GM19324 (cell line): ENCODE measurements around the gene KIAA0930.

Source experiments
- ATAC-seq: cut with Tn5 transposase; IDR thresholded peaks from one replicate; pipeline ENCODE4 v1.9.1; 2021; ENCODE audit warnings: mild to moderate bottlenecking, moderate library complexity; ENCODE audit not compliant: unreplicated experiment, low FRiP score

KIAA0930 gene

GRCh38 chr22:45185718-45186514 lies 54.8 kb downstream of the KIAA0930 start:
- no peak for ATAC-seq

GRCh38 chr22:45183974-45184373 lies 56.7 kb downstream of the KIAA0930 start:
- no peak for ATAC-seq

GRCh38 chr22:45181766-45182165 lies 58.9 kb downstream of the KIAA0930 start:
- ATAC-seq: no peak

DNA sequence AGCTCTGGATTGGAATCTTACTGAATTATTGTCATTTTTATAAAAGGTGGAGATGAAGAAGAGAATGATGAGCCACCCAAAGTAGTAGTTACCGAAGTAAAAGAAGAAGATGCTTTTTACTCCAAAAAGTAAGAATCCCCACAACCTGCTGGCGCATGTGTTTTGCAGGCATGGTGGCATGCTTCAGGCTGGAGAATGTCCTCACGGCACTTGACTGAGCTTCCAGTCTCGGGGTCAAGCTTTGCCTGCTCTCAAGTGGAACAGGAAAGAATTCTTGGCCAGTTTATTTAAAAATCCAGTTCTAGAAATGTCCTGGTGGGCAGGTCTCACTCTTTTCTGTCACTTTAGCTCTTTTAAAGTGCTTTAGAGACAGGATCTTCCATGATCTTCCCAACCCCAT lies 59.5 kb downstream of the KIAA0930 start:
- no peak for ATAC-seq

DNA sequence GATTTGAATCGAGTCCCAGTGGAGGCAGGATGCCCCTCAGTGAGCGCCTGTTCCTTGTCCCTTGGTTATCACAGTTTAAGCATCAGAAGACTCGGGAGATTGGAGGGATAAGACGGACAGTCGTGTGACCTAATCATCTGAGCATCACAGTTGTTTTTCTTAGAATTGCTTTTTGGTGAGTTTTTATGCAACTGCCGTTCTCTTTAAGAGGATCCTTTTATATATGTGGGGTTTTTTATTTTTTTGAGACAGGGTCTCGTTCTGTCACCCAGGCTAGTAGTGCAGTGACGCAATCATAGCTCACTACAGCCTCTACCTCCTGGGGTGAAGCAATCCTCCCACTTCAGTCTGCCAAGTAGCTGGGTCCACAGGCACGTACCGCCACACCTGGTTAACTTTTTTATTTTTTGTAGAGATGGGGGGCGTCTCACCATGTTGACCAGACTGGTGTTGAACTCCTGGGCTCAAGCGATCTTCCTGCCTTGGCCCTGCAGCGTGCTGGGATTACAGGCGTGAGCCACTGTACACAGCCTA lies 60.5 kb downstream of the KIAA0930 start:
- no peak for ATAC-seq

GRCh38 chr22:45179276-45180049 lies 61.2 kb downstream of the KIAA0930 start:
- ATAC-seq: no peak

DNA sequence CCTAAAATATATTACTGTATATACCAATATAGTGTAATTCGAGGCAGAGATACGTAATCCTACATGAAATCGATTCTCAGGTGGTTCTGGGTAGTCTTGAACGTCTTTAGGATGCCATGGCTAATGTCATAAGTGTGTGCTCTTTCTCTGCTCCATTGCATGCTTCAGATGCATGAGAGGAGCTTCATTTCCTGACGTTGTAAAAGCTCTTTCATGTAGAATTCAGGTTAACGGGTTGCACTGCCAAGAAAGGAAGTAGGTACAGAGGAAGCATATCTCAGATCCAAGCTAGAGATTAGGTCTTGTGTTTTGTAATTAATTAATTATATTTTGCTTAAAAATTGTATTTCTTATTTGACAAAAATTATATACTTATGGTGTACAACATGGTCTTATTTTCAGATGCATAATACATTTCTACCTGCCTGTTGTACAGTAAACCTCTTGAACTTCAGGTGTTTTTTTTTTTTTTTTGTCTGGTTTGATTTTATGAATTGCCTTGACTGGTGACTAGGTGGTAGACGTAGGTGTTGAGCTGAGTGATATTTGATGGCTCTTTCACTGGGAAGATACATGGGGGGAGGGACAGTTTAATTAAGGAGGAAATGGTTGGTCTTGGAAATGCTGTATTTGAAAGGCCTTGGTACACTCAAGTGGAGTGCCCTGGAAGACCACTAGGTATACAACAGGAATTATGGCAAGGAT lies 67.7 kb downstream of the KIAA0930 start:
- no peak for ATAC-seq

DNA sequence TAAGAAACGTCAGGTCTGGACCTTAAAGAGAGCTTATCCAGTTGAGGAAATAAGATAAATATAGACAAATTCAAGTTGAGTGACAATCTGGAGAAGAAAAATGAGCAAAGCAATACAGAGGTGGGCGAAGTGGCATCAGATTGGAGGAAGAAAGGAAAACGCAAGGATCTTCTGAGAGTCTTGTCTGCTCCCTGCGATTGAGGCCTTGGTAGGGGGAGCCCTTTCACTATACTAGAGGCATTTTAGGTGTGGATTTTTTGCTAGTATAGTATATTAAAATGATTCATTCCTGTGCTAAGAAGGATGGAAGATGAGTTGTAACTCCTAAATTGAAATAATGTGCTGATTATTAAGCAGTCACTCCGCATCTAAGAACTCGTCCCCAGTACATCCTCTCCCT lies 68.9 kb downstream of the KIAA0930 start:
- no peak for ATAC-seq

DNA sequence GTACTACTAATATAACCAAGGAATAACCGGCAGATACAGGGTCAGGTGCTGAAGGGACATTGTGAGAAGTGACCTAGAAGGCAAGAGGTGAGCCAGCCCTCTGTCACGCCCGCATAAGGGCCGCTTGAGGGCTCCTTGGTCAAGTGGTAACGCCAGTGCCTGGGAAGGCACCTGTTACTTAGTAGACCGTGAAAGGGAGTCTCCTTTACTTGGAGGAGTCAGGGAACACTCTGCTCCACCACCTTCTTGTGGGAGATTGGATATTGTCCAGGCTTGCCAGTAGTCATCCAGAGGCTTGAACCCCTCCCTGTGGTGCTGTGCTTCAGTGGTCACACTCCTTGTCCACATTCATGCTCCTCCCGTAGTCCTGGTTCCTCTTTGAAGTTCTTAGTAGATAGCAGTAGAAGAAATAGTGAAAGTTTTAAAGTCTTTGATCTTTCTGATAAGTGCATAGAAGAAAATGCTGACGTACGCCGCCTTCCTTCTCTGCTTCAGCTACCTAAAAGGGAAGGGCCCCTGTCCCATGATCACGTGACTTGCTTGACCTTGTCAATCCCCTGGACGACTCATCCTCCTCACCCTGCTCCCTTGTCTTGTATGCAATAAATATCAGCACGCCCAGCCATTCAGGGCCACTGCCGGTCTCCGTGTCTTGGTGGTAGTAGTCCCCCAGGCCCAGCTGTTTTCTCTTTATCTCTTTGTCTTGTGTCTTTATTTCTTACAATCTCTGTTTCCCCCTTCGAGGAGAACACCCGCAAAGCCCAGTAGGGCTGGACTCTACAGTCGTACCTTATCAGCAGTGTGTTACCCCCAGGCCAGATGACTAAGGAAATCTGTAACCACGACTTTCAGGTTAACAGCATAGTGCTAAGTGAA lies 70.9 kb downstream of the KIAA0930 start:
- ATAC-seq: no peak

DNA sequence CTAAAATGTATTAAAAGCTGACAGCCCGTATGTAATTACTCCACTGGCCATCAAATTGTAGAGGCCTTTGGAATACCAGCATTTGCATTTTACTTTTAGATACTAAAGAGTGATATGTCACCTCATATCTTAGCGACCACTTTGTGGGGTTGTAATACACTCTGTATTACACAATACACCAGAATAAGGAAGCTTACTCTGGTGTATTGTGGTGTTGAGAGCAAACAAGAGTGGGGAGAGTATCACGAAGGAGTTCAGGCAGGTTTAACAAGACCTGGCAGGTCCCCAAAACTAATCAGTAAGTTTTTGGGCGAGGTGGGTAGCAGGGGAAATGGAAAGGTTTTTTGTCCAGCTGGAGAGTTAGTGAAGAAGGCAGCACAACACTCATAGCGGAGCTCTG lies 73.8 kb downstream of the KIAA0930 start:
- ATAC-seq: no peak

DNA sequence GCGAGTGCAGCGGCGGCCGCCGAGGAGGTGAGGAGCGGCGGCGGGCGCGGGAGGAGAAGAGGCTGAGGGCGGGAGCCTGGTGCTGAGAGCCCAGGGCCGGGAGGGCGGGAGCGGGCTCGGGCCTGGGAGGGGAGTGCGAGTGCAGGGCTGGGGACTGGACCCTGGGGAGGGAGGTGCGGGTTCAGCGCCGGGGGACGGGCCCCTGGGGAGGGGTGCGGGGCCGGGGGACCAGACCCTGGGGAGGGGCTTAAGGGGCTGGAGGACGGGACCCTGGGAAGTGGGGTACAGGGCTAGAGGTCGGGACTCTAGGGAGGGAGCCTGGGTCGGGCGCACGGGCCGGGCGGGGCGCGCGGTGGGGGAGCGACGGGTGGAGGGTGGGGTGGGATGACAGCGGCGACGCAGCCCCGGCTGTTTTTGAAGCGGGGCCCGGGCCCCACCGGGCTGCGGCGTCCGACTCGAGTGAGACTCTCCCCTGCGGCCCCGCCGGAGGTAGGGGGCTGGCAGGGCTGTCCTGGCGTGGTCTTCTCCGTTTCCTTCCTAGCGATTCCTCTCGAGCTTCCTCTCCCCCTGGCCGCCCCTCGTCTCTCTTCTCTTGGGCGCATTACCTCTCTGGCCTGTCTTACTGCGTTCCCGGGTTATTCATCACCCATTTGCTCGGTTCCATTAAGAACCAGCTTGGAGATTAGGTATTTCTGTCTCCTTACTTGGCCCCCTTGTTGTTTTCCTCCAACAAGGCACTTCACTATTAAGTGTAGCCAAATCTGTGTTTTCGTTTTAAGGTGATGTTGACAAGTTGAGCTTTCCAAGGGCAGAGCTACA lies 76.2 kb downstream of the KIAA0930 start:
- ATAC-seq: peak; percentile 29

DNA sequence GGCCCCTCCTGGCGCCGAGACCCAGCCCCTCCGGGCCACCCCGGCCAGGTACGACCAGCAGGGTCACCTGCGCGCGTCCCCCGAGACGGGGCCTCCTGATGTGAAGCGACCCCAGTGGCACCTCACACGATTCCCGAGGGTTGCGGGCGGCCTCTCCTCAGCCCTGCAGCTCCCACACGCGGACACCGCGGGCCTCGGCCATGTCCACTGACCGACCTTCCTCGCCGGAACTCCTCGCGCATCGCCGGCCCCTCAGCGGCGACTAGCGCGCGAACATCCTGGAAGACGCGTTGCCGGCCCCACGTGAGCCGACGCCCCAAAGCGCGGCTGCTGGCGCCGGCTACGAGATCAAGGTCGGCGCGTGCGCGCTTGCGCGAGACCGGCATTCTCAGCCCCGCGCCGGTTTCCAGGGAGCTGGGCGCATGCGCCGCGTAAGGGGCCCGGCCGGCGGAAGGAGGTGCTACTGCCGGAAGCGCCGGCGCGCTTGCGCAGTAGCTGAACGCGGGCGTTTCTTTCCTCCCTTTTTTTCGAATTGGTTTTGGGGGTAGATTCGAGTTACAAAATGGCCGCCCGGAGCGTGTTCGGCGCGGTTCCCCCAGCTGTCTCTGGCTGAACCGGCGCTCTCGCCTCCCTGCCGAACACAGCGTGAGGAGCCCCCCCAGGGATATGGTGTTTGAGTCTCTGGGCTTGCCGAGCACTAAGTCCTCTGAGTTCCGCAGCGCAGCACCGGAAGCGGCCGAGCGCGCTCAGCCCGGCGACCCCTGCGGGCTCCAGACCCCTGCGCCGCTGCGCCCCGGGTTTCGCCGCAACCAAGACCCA lies 77.0 kb downstream of the KIAA0930 start, which contains the start of gene NUP50:
Gene NUP50, plus strand, starts transcription at position 475 of the 819 bp plus-strand sequence. CDS start 4,253 bp downstream, outside the sequence.
- ATAC-seq: peak; percentile 95

GRCh38 chr22:45163099-45163450 lies 77.6 kb downstream of the KIAA0930 start:
- ATAC-seq: no peak

DNA sequence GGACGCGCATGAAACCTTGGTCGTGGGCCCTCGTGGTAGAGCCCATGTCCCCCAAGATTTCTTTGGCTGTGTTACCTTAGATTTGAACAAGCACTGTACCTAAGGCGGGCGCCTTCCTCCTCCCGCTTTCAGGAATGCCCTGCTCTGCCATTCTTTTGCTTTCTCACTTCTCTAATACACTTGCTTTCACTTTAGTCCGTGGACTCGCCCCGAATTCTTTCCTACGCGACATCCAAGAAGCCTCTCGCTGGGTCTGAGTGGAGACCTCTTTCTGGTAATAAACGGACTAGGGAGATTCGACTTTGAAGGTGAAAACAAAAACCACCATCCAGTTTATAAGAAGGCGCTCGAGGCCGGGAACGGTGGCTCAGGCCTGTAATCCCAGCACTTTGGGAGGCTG lies 78.2 kb downstream of the KIAA0930 start:
- no peak for ATAC-seq

GRCh38 chr22:45159652-45160462 lies 80.8 kb downstream of the KIAA0930 start:
- no peak for ATAC-seq

GRCh38 chr22:45157907-45158306 lies 82.8 kb downstream of the KIAA0930 start:
- no peak for ATAC-seq

GRCh38 chr22:45155050-45155840 lies 85.4 kb downstream of the KIAA0930 start:
- ATAC-seq: no peak
